ENCODE data around the gene CAMSAP1. TPM values are rescaled to one million over a fixed set of nuclear protein-coding genes. Genes with fewer than 3 reads are reported as not detected.

CAMSAP1 gene
- total and polyA plus RNA-seq, 2 of the 4 experiments (the other 2 are of a cell fraction), result 8.2 to 19.5 TPM

DNA sequence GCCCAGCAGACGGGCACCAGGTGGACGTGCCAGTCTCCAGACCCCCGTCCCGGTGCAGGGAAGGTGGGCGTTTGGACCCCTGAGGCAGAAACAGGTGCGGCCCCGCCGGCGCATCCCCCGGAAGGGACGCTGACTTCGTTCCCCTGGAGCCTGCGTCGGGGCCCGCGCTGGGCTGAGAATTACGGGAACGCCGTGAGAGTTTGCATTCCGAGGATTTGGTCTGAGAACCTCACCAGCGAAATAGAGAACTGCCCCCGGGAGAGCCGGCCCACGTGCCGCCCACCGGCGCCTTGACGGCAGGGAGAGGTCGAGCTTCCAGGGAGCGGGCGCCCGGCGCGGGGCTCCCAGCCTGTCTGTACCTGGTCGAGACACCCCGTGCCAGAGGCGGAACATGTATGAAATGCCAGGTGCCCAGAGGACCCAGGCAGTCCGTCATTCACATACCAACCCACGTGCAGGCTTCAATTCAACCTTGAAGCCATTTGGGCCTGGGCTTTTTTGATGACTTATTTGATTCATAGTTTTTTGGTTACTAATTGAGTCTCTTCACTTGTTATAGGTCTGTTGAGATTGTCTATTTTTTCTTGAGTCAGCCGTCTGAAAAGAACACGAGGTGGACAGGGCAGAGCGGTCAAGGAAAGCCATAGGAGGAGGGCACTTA lies 877 bp upstream of the CAMSAP1 start:
- peak overlapping the region; percentile 94 for H2AFZ ChIP-seq (replicated peaks; ENCODE audit: low read length, poor library complexity)
- H2BK120ac ChIP-seq (ENCODE audit: low read depth, low read length), result no peak overlapping the region
- 0 out of 2 replicates have a peak overlapping the region, but pooled peaks have one; percentile 48 for H4K91ac ChIP-seq (ENCODE audit: insufficient read depth, low read depth, low read length)
- peak overlapping the region; percentile 69; the same call in 1 of the 2 replicates for H3K23ac ChIP-seq (ENCODE audit: low read depth, low read length)
- H2BK20ac ChIP-seq (ENCODE audit: low read depth, low read length), result no peak overlapping the region
- no peaks in the 10 kb centered on the region for H3K27me3 ChIP-seq (ENCODE audit: control insufficient read depth, insufficient read depth, low read length)
- peaks cover 10% of the 10 kb centered on the region for H3K4me1 ChIP-seq (ENCODE audit: control insufficient read depth, insufficient read depth, low read length)
- in situ Hi-C loops (cut with MboI; ENCODE audit: low sequenced_read_pairs) (no loop called here), intact Hi-C loops (cut with micrococcal nuclease) (no loop called here), dilution Hi-C loops (cut with HindIII; ENCODE audit: low sequenced_read_pairs, unreplicated experiment) (no loop called here)
- no peak for TF ChIP-seq SMC3 (IDR thresholded peaks at IDR 0.05; ENCODE audit: low read depth, low read length)
- TF ChIP-seq RAD21 (IDR thresholded peaks at IDR 0.05; ENCODE audit: low read length), result no peak
- TF ChIP-seq, protein P1, sequence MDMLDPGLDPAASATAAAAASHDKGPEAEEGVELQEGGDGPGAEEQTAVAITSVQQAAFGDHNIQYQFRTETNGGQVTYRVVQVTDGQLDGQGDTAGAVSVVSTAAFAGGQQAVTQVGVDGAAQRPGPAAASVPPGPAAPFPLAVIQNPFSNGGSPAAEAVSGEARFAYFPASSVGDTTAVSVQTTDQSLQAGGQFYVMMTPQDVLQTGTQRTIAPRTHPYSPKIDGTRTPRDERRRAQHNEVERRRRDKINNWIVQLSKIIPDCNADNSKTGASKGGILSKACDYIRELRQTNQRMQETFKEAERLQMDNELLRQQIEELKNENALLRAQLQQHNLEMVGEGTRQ (IDR thresholded peaks at IDR 0.05; ENCODE audit: low read depth, low read length), result 0 out of 2 replicates have a peak, but pooled peaks have one; percentile 9
- H2AK5ac ChIP-seq (ENCODE audit: low read depth, low read length), result peak overlapping the region; percentile 70
- peaks cover 4% of the 10 kb centered on the region for H3K9me3 ChIP-seq (ENCODE audit: control insufficient read depth, insufficient read depth, low read length)
- CTCF ChIA-PET, result interaction anchor here (0.6 kb wide), 1 partner anchor 289 kb away, joined by 3 read pairs; no protein-coding TSS in a partner anchor
- DNase-seq, result no peak
- peak overlapping the region; percentile 74; the same call in 1 of the 2 replicates for H3K4ac ChIP-seq (ENCODE audit: low read depth, low read length)
- no peak overlapping the region for H3K56ac ChIP-seq (ENCODE audit: extremely low read depth, insufficient read depth, low read length)
- no peak overlapping the region for H3K18ac ChIP-seq (ENCODE audit: low read depth, low read length)
- peaks cover 27 to 65% of the 10 kb centered on the region in 2 experiments for H3K79me1 ChIP-seq (ENCODE audit: low read depth in 1 of 2, low read length in 2 of 2)
- no peak overlapping the region for H2BK15ac ChIP-seq (ENCODE audit: low read depth, low read length)
- peak overlapping the region; percentile 56 to 81; a peak in 2 of 4 replicates for H4K8ac ChIP-seq (ENCODE audit: low read depth in 2 of 2, low read length in 2 of 2)
- H2AK9ac ChIP-seq (replicated peaks; ENCODE audit: low read depth, low read length, poor library complexity), result peak overlapping the region; percentile 96
- peaks cover 5% of the 10 kb centered on the region; the same call in 1 of the 2 replicates for H3K9me1 ChIP-seq (ENCODE audit: insufficient read depth, low read length)
- H4K20me1 ChIP-seq (ENCODE audit: insufficient read depth, low read length), result peaks cover 33% of the 10 kb centered on the region
- peak overlapping the region; percentile 83 for H3K4me3 ChIP-seq (ENCODE audit: insufficient read depth, low read depth, low read length)
- peaks cover 19% of the 10 kb centered on the region; the same call in 1 of the 2 replicates for H3K36me3 ChIP-seq (ENCODE audit: control insufficient read depth, insufficient read depth, low read length)
- H3K14ac ChIP-seq (replicated peaks; ENCODE audit: low read depth, low read length), result peak overlapping the region; percentile 80
- peak overlapping the region; percentile 78 for H3K27ac ChIP-seq (ENCODE audit: insufficient read depth, low read length)
- BruUV-seq (replicated peaks), result no TSS peak
- peak overlapping the region; percentile 81 for H3K4me2 ChIP-seq (ENCODE audit: low read depth, low read length)
- H3K9ac ChIP-seq (ENCODE audit: low read depth, low read length), result peak overlapping the region; percentile 73
- peak overlapping the region; percentile 49; the same call in 1 of the 2 replicates for H4K5ac ChIP-seq (ENCODE audit: low read depth, low read length)
- peak; percentile 0; the same call in 1 of the 2 replicates for ATAC-seq (ENCODE audit: low read depth)
- peak overlapping the region; percentile 61 for H2BK5ac ChIP-seq (ENCODE audit: low read depth, low read length, poor library complexity, severe bottlenecking)
- POLR2A ChIA-PET (ENCODE audit: unreplicated experiment), result no interaction called here
- 19% methylated on average over 30 of the region's 42 CpGs; no CpG with 5 or more reads in 1 of the 2 experiments for WGBS, 2 experiments (ENCODE audit: extremely low coverage in 2 of 2, insufficient read length in 1 of 2)

All from IMR-90 (cell line).